NCI-H748 (cell line): Measurements from ENCODE around the gene RGS1.
"Not testable (repeated sequence)": the region's sequence is repeated elsewhere in the genome, so short reads cannot be mapped to it uniquely, and the experiment has no call there.

Experiments
- DNase-seq: peaks from one replicate; lab custom pipeline; 2025; ENCODE audit not compliant: unreplicated experiment; lab: John Stamatoyannopoulos, UW

Gene RGS1, protein sequence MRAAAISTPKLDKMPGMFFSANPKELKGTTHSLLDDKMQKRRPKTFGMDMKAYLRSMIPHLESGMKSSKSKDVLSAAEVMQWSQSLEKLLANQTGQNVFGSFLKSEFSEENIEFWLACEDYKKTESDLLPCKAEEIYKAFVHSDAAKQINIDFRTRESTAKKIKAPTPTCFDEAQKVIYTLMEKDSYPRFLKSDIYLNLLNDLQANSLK

DNA sequence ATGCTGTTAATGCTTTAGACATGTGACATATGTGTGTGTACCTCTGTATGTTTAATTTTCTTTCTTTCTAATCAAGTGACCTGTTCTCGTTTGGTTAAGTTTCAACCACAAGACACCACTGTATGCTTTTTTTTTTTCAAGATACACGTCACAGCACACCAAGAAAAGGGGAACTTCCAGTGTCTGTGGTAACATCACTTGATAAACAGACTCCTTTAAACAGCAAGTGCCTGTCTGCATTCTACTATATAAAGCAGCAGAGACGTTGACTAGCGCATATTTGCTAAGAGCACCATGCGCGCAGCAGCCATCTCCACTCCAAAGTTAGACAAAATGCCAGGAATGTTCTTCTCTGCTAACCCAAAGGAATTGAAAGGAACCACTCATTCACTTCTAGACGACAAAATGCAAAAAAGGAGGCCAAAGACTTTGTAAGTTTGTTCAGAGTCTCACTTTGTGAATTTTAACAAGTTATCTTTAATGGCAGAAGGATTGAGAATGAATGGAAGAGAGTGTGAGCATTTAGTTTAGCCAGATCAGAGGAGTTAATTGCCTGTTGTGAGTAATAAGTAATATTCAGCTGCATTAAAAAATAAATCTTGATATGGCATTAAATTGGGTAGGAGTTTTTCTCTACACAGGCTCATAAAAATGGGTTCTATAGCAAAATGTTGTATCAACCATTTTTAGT lies at the start of gene RGS1:
Gene RGS1, plus strand, starts transcription at position 275 of the 691 bp plus-strand sequence. Its CDS starts 20 bp downstream, at position 295.
- DNase-seq = no peak

DNA sequence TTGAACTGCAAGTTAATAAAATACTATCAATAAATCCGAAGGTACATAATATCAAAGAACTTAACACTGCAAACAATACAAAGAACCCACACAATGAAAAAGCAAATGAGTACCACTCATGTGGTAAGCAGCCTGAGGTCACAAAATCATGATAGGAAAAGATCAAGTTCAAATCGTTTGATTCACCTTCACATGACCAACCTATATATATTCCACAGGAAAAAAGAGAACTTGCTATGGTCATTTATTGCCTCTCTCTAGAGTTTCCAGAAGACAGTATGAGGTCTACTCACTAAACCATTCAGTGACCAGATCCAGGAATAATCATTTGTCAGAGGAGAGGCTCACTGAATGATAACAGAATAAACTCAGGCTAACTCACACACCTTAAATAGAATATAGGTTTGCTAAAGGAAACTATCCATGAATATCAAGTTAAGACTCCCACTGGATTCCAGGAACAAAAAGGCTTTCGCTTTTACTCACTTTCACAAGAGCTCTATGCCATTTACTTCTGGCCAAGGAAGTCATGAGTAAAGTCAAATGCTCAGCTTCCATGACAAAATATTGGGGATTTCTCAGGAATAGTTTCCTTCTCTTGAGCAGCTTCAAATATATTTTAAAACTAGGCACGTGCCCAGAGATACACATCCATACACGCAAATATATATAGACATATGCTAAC lies 48.3 kb upstream of the RGS1 start:
- DNase-seq = no peak

- DNase-seq = no peak
Observed at GRCh38 chr1:192527950-192528349, 47.6 kb upstream of the RGS1 start.

DNA sequence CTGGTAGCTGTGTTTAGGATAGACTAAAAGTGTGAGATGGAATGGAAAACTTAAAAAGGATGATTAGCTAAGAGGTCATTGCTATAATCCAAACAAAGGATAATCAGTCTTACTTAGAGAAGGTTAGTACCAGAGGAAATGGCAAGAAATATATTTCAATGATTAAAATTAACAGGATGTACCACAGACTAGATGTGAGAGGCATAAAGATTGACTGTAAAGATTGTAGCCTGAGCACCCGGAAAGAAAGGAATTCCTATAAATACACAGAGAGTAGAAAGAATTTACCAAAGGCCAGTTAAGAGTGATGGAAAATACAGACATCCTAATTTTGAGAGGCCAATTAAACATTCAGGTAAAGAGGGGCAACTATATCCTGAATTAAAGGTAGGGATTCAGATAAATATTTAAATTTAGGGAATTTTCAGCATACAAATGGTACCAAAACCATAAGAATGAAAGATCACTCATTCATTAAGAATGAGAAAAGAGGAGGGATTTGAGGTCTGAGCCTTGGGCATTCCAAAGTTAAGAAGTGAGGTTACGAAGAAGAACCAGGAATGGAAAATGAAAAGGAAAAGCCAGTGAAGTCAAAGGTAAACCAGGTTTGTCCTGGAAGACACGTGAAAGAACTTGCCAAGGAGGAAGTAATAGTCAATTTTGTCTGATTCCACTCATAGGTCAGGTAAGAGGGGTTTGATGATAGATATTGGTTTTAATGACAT lies 46.4 kb upstream of the RGS1 start:
- DNase-seq = no peak

- DNase-seq = no peak
Observed at GRCh38 chr1:192529811-192530210, 45.8 kb upstream of the RGS1 start.

- DNase-seq = no peak
Observed at GRCh38 chr1:192530254-192530653, 45.3 kb upstream of the RGS1 start.

DNA sequence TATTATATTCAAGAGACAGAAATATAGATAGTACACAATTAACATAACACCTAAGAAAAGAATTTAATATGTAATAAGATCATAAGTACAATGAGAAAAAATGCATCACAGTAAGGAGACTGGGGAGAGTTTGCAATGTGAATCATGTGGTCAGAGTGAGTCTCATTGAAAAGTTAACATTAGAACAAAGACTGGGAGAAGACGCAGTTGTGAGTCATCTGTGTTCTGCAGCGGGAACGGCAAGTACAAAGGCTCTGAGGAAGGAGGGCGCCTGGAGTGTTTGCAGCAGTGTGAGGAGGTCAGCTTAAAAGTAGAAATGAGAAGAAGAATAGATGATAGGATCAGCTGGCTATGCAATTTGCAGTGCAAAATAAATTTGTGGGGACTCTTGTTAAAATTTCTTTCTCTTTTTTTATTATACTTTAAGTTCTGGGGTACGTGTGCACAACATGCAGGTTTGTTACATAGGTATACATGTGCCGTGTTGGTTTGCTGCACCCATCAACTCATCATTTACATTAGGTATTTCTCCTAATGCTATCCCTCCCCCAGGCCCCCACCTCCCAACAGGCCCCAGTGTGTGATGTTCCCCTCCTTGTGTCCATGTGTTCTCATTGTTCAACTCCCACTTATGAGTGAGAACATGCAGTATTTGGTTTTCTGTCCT lies 44.4 kb upstream of the RGS1 start:
- DNase-seq = not testable (repeated sequence)

DNA sequence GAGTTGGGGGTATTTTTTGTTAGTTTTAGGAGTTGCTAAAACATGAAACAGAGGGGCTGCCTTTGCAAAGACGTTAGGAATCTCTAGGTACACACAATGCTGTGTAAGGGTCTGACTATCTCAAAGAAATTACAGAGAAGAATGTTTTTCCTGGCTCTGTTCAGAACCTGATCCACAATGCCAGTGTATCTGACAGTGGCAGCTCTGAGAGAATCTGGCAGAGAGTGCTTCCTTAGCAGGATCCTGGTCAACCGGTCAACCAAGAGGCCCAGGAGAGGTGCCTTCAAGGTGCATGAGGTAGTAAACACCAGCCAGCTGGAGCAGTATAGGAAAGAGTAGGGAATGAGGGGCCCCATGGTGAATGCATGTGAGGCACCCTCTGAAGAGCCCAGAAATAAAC lies 40.9 kb upstream of the RGS1 start:
- no peak for DNase-seq

- DNase-seq = no peak
Observed at GRCh38 chr1:192535916-192536664, 39.5 kb upstream of the RGS1 start.

DNA sequence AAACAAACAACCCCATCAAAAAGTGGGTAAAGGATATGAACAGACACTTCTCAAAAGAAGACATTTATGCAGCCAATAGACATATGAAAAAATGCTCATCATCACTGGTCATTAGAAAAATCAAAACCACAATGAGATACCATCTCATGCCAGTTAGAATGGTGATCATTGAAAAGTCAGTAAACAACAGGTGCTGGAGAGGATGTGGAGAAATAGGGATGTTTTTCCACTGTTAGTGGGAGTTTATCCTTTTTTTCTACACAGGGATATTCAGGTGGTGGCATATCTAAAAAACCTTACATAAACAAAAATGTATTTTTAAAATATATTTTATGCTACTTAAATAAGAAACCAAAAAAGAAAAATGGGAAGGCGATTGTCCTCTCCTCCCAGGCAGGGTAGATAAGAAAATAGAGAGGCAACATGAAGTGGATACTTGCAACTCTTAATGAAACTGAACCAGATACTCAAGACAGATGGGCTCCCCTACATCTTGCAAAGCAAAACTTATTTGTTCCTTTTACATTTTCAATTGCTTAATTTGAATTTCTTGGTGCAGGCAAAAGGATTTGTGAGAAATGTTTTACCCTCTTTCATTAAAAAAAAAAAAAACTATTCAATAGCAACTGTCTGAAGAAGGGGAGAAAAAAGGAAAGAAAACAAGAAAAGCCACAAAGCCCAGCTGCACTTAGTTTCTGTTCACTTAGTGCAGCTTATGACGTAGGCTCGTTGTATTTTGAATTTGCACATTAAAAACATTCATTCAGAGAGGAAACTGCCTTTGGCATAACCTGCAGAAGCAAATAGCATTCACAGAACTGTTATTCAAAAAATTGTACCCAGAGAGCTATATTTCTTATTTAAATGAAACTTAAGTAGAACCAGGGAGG lies 36.9 kb upstream of the RGS1 start:
- no peak for DNase-seq

DNA sequence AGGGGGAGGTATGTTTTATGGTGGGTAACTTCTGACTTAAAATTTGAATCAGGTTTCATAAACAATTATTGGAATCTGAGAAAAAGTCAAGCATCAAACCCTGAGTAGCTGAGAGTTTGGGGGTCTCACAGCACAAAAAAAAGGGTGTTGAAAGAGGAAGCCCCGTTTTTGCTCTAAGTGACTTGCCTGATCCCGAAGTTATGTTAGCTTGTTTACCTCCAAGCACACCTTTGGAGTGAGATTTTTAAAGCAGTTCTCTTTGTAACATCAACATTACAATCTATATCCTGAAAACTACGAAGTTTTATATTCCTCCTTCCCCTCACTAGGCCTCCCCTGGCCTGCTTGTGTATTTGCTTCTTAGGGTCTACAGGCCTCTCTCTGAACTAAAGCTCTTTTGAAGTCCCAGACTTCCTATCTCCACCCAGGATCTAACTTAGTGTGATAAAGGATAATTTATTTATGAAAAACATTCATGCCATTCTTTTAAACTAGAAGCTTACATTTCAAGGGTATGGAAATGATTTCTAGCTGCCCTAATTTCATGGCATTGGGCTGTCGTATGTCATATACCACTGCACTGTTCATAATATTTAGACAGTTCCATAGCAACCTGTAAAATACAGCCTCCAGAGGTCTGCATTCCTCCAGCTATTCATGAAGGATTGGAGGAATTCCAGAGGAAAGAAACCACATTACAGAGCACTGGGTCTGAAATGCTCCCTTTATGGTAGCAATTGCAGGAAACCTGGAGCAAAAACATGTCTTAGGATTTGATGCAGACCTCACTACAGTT lies 36.1 kb upstream of the RGS1 start:
- DNase-seq = peak; percentile 0

DNA sequence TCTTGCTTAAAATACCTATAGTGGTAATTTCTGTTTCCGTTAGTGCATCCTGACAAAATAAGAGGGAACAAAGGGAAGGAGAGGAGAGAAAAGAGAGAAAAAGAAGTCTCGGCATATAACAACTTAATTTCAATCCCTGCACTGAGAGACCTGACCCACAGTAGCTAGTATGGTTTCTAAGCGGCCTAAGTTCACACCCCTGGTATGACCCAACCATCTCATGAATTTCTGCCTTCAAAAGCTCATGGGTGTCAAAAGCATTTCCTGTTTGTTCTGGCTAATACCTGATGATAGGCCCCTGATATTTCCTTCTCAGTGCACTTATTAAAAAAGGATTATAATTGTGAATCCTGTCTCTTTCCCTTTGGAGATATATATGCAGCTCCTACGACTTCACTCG lies 32.1 kb upstream of the RGS1 start:
- DNase-seq = no peak

DNA sequence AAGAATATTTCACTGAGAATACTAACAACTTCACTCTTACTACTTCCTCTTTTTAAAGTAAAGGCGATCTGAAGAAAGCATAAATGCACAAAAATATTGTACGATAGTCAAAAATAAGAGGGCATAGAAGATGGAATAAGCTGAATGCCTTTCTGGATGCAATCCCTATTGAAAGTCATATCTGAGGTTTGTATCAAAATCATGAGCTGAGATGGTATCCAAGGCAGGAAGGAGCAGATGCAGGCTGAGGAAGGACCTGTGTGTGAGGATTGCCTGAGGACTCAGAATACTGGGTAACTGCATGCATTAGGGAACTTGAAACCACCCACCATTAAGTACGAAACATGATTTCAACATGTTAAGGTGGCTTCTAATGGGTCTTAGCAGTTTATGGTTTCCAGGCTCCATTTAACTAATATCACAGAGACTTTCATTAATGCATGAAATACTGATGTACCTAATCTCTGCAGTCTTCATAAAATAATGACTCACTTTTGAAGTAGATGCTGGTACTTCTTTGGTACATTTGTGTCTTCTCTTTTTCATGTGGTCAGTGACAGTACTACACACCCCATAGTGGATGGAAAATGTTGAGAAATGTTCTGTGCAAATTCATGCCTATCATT lies 29.6 kb upstream of the RGS1 start:
- DNase-seq = no peak

- no peak for DNase-seq
Observed at GRCh38 chr1:192546596-192547190, 28.9 kb upstream of the RGS1 start.

DNA sequence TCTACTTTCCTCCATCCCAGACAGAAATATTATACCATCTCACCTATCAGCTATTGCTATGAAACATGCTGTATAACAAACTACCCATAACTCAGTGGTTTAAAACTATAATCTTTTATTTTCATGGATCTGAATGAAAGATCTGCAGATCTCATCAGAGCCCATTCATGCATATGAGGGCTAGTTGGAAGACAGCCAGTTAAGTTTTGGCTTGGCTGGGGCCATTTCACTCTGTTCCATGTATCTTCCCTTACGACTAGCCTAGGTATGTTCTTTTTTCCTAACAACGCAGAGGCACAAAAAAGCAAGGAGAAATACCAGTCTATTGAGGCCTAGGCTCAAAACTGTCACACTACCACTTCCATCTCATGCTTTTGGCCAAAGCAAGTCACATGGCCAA lies 28.1 kb upstream of the RGS1 start:
- DNase-seq = no peak

DNA sequence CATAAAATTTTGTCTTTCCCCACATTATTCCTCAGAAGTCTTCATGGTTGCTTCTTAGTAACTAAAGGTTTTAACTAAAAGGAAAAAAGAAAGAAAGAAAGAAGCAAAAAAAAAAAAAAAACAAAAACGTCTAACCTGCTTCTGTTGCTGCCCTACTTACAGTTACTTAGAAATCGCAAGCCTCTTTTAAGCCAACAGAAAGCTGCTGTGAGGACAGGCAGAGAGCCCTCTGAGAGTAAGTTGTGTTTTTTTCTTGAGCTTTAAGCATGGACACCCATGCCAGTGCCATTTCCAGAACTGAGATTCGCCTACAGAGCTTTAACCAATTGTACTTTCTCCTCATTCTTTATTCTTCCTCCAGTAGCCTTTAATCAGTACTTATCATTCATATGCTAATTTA lies 25.6 kb upstream of the RGS1 start:
- DNase-seq = no peak

DNA sequence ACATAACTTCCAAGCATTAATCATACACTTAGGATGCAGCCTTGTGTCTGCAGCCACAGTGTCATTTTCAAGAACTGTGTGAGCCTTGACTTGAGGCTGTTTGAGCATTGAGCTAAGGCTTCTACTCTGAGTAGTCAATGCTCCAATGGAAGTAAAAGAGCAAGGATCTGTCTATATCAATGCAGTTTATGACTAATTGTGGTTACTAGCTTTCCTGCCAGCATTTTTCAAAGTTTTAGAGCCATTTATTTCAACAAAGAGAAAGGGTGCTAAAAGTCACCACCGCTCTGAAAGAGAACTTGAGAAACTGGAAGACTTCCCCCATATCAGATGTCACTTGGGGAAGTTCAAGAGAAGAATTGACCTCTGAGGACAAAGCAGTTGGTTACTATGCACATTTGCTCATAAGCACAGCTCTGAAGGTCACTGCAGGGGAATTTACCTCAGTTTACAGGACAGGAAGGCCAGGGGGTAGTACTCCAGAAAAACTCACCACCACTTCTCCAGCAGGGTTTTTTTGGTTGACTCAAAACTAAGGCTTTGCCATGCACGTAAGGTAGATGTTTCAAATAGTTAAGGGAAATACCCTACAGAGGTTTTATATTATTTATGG lies 24.5 kb upstream of the RGS1 start:
- no peak for DNase-seq
